SK-N-SH (cell line): ENCODE data around the gene SLC9A8.

Experiments
- ELF1 ChIP-seq: IDR thresholded peaks from 2 replicates; pipeline ENCODE4 v1.4.0; 2012
- EP300 ChIP-seq, 2 experiments: IDR thresholded peaks; 2 replicates each; pipeline versions ENCODE4 v1.4.0 to v1.6.1; 2012; ENCODE audit warnings: borderline replicate concordance in 1 of 2, low read depth in 1 of 2, low read length in 1 of 2
- FOSL2 ChIP-seq: IDR thresholded peaks from 2 replicates; pipeline ENCODE4 v1.4.0; 2012; ENCODE audit warnings: low read depth, mild to moderate bottlenecking, moderate library complexity, borderline replicate concordance
- GABPA ChIP-seq: IDR thresholded peaks from 2 replicates; pipeline ENCODE4 v1.4.0; 2012; ENCODE audit warnings: low read depth, mild to moderate bottlenecking
- POLR2AphosphoS5 ChIP-seq: IDR thresholded peaks from 2 replicates; pipeline ENCODE4 v1.6.1; 2012; ENCODE audit warnings: low read depth, low read length
- SIN3A ChIP-seq: IDR thresholded peaks from 2 replicates; pipeline ENCODE4 v1.6.1; 2012; ENCODE audit warnings: low read depth, mild to moderate bottlenecking, low read length, moderate library complexity, borderline replicate concordance
- TF ChIP-seq, protein P1 (sequence below): fragments of 200-600 bp; sonication (generic); IDR thresholded peaks from 2 replicates; pipeline ENCODE4 v1.6.1; 2017; ENCODE audit warnings: antibody characterized with exemption, mild to moderate bottlenecking, moderate library complexity
- TF ChIP-seq, protein P2 (sequence below): IDR thresholded peaks from 2 replicates; pipeline ENCODE4 v1.4.0; 2012; ENCODE audit warnings: low read depth, borderline replicate concordance
- TF ChIP-seq, protein P3 (sequence below): IDR thresholded peaks from 2 replicates; pipeline ENCODE4 v1.6.1; 2012; ENCODE audit warnings: mild to moderate bottlenecking, low read depth, low read length, moderate library complexity

DNA sequence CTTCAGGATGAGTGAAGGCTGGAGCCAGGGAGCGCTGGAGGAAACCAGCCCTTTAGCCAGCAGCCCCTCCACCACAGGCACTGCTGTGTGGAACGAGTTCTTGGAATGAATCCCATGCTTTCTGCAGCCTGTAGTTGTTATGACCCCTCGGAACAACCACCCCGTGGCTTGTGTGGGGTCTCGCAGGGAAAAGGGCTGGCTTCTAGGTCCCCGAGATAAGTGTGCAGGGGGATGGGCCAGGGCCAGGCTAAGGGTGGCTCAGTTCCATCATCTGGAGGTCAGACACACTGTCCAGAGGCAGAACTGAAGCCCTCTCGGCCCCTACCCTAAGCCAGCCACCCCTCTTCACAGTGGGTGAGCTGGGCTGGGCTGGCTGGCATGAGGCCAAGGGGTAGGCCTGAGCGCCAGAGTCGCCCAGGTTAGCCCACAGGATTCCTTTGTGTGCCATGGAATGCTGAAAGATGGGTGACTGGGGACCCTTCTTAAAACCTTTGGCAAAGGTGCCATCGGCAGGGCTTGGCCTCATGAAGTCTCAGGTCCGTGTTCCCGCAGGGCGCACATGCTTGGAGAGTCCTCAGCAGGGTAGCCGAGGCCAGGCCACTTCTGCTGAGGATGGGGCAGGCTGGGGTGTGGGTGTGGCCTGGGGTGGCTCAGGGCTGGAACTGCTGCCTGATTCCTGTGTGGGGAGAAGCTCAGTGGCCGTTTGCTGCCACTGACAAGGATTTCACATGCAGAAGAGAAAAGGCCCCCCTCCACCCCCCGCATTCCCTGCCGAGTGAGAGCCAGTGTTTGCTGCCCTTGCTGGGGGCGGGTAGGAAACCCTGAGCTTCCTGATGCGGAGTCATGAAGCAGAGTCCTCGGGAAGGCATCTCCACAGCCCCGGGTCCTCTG lies 78.1 kb downstream of the SLC9A8 start:
- TF ChIP-seq, protein P1, sequence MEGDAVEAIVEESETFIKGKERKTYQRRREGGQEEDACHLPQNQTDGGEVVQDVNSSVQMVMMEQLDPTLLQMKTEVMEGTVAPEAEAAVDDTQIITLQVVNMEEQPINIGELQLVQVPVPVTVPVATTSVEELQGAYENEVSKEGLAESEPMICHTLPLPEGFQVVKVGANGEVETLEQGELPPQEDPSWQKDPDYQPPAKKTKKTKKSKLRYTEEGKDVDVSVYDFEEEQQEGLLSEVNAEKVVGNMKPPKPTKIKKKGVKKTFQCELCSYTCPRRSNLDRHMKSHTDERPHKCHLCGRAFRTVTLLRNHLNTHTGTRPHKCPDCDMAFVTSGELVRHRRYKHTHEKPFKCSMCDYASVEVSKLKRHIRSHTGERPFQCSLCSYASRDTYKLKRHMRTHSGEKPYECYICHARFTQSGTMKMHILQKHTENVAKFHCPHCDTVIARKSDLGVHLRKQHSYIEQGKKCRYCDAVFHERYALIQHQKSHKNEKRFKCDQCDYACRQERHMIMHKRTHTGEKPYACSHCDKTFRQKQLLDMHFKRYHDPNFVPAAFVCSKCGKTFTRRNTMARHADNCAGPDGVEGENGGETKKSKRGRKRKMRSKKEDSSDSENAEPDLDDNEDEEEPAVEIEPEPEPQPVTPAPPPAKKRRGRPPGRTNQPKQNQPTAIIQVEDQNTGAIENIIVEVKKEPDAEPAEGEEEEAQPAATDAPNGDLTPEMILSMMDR: no peak
- no peak for TF ChIP-seq FOSL2
- TF ChIP-seq EP300 (IDR thresholded peaks at IDR 0.05; ENCODE audit: borderline replicate concordance in 1 of 2, low read depth in 1 of 2, low read length in 1 of 2): no peak
- no peak for TF ChIP-seq GABPA
- TF ChIP-seq ELF1: no peak
- TF ChIP-seq, protein P2, sequence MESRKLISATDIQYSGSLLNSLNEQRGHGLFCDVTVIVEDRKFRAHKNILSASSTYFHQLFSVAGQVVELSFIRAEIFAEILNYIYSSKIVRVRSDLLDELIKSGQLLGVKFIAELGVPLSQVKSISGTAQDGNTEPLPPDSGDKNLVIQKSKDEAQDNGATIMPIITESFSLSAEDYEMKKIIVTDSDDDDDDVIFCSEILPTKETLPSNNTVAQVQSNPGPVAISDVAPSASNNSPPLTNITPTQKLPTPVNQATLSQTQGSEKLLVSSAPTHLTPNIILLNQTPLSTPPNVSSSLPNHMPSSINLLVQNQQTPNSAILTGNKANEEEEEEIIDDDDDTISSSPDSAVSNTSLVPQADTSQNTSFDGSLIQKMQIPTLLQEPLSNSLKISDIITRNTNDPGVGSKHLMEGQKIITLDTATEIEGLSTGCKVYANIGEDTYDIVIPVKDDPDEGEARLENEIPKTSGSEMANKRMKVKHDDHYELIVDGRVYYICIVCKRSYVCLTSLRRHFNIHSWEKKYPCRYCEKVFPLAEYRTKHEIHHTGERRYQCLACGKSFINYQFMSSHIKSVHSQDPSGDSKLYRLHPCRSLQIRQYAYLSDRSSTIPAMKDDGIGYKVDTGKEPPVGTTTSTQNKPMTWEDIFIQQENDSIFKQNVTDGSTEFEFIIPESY: no peak
- TF ChIP-seq, protein P3, sequence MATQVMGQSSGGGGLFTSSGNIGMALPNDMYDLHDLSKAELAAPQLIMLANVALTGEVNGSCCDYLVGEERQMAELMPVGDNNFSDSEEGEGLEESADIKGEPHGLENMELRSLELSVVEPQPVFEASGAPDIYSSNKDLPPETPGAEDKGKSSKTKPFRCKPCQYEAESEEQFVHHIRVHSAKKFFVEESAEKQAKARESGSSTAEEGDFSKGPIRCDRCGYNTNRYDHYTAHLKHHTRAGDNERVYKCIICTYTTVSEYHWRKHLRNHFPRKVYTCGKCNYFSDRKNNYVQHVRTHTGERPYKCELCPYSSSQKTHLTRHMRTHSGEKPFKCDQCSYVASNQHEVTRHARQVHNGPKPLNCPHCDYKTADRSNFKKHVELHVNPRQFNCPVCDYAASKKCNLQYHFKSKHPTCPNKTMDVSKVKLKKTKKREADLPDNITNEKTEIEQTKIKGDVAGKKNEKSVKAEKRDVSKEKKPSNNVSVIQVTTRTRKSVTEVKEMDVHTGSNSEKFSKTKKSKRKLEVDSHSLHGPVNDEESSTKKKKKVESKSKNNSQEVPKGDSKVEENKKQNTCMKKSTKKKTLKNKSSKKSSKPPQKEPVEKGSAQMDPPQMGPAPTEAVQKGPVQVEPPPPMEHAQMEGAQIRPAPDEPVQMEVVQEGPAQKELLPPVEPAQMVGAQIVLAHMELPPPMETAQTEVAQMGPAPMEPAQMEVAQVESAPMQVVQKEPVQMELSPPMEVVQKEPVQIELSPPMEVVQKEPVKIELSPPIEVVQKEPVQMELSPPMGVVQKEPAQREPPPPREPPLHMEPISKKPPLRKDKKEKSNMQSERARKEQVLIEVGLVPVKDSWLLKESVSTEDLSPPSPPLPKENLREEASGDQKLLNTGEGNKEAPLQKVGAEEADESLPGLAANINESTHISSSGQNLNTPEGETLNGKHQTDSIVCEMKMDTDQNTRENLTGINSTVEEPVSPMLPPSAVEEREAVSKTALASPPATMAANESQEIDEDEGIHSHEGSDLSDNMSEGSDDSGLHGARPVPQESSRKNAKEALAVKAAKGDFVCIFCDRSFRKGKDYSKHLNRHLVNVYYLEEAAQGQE: no peak
- TF ChIP-seq POLR2AphosphoS5: no peak
- no peak for TF ChIP-seq SIN3A
